22Rv1 (cell line): Measurements from ENCODE around the gene ZBTB9.

Experiments used
- ZFX ChIP-seq: fragments of 450-650 bp; IDR thresholded peaks from 2 replicates; pipeline ENCODE4 v1.6.1; 2017; ENCODE audit warnings: antibody characterized with exemption, borderline replicate concordance
- TF ChIP-seq, protein P1 (sequence below): fragments of 450-650 bp; IDR thresholded peaks from 2 replicates; pipeline ENCODE4 v1.5.1; 2017; ENCODE audit warnings: mild to moderate bottlenecking

DNA sequence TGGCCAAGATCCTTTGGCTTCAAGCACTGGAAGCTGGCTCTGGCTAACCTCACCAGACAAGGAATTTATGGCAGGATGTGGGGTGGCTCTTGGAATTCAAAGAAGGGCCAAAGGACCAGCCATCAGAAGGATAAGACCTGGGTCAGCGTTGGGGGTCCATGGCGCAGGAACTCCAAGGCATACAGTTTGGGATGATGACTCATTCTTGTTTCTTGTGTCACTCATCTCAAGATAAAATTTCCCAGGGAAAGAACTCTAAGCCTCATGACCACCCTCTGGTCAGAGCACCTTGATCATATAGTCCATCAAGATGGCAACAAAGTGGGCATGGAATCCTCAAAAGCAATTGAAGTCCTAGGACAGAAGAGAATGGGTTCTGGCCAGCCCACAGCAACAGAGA, 4.8 kb downstream of the ZBTB9 start:
- TF ChIP-seq, protein P1, sequence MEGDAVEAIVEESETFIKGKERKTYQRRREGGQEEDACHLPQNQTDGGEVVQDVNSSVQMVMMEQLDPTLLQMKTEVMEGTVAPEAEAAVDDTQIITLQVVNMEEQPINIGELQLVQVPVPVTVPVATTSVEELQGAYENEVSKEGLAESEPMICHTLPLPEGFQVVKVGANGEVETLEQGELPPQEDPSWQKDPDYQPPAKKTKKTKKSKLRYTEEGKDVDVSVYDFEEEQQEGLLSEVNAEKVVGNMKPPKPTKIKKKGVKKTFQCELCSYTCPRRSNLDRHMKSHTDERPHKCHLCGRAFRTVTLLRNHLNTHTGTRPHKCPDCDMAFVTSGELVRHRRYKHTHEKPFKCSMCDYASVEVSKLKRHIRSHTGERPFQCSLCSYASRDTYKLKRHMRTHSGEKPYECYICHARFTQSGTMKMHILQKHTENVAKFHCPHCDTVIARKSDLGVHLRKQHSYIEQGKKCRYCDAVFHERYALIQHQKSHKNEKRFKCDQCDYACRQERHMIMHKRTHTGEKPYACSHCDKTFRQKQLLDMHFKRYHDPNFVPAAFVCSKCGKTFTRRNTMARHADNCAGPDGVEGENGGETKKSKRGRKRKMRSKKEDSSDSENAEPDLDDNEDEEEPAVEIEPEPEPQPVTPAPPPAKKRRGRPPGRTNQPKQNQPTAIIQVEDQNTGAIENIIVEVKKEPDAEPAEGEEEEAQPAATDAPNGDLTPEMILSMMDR = no peak
- no peak for TF ChIP-seq ZFX
